Trophoblast cell (in vitro differentiated cells and primary cell): ENCODE data around the gene RIMBP2.
"Not testable (repeated sequence)": the region's sequence is repeated elsewhere in the genome, so short reads cannot be mapped to it uniquely, and the experiment has no call there.

Experiments used
- DNase-seq, 2 donors: peaks; one replicate each; pipeline ENCODE4 v3.0.0-alpha.2; 2016
- H2AFZ ChIP-seq: 2 replicates; pipeline ENCODE4 v1.6.1; 2013; ENCODE audit warnings: low read length, moderate library complexity, mild to moderate bottlenecking; ENCODE audit not compliant: insufficient read depth, poor library complexity
- H2AK5ac ChIP-seq: 2 replicates; pipeline ENCODE4 v1.6.1; 2013; ENCODE audit warnings: mild to moderate bottlenecking, low read length
- H2BK120ac ChIP-seq: 2 replicates; pipeline ENCODE4 v1.6.1; 2013; ENCODE audit warnings: low read length, mild to moderate bottlenecking, moderate library complexity; ENCODE audit not compliant: insufficient read depth, poor library complexity
- H2BK12ac ChIP-seq: 2 replicates; pipeline ENCODE4 v1.6.1; 2013; ENCODE audit warnings: mild to moderate bottlenecking, low read length, moderate library complexity
- H2BK5ac ChIP-seq: 2 replicates; pipeline ENCODE4 v1.6.1; 2013; ENCODE audit warnings: low read length, low read depth, moderate library complexity, mild to moderate bottlenecking; ENCODE audit not compliant: poor library complexity
- H3K14ac ChIP-seq: 2 replicates; pipeline ENCODE4 v1.6.1; 2013; ENCODE audit warnings: mild to moderate bottlenecking, low read length
- H3K18ac ChIP-seq: 2 replicates; pipeline ENCODE4 v1.6.1; 2013; ENCODE audit warnings: mild to moderate bottlenecking, low read length
- H3K23ac ChIP-seq: 2 replicates; pipeline ENCODE4 v1.6.1; 2013; ENCODE audit warnings: low read length
- H3K27ac ChIP-seq: 2 replicates; pipeline ENCODE4 v1.5.1; 2013; ENCODE audit warnings: low read depth, mild to moderate bottlenecking, inconsistent platforms, low read length, moderate library complexity
- H3K27me3 ChIP-seq: 2 replicates; pipeline ENCODE4 v1.6.1; 2013; ENCODE audit warnings: inconsistent platforms, mild to moderate bottlenecking, low read length, moderate library complexity; ENCODE audit not compliant: insufficient read depth
- H3K36me3 ChIP-seq, 2 experiments: 1 replicate in 1 of 2; 2 replicates in 1 of 2; pipeline ENCODE4 v1.6.1; 2013; ENCODE audit warnings: low read length in 2 of 2, mild to moderate bottlenecking in 2 of 2, moderate library complexity in 1 of 2; ENCODE audit not compliant: insufficient read depth in 2 of 2, control insufficient read depth in 1 of 2
- H3K4ac ChIP-seq: 2 replicates; pipeline ENCODE4 v1.6.1; 2013; ENCODE audit warnings: low read depth, mild to moderate bottlenecking, low read length, moderate library complexity
- H3K4me1 ChIP-seq, 2 experiments: 1 replicate in 1 of 2; 2 replicates in 1 of 2; pipeline ENCODE4 v1.6.1; 2013; ENCODE audit warnings: low read length in 2 of 2, mild to moderate bottlenecking in 2 of 2, moderate library complexity in 1 of 2; ENCODE audit not compliant: insufficient read depth in 2 of 2, control insufficient read depth in 1 of 2
- H3K4me2 ChIP-seq: 2 replicates; pipeline ENCODE4 v1.6.1; 2013; ENCODE audit warnings: inconsistent platforms, mild to moderate bottlenecking, low read length, moderate library complexity
- H3K4me3 ChIP-seq: 2 replicates; pipeline ENCODE4 v1.5.1; 2013; ENCODE audit warnings: mild to moderate bottlenecking, low read depth, low read length, inconsistent platforms
- H3K79me1 ChIP-seq: one replicate; pipeline ENCODE4 v1.6.1; 2013; ENCODE audit warnings: low read length
- H3K79me2 ChIP-seq: 2 replicates; pipeline ENCODE4 v1.6.1; 2013; ENCODE audit warnings: low read length, mild to moderate bottlenecking; ENCODE audit not compliant: control insufficient read depth, insufficient read depth, poor library complexity
- H3K9ac ChIP-seq: 2 replicates; pipeline ENCODE4 v1.6.1; 2013; ENCODE audit warnings: mild to moderate bottlenecking, low read length
- H3K9me3 ChIP-seq: 2 replicates; pipeline ENCODE4 v1.6.1; 2013; ENCODE audit warnings: low read depth, mild to moderate bottlenecking, control low read depth, inconsistent platforms, low read length; ENCODE audit not compliant: insufficient read depth
- H4K12ac ChIP-seq: 2 replicates; pipeline ENCODE4 v1.6.1; 2013; ENCODE audit warnings: low read depth, mild to moderate bottlenecking, low read length, moderate library complexity
- H4K8ac ChIP-seq: 2 replicates; pipeline ENCODE4 v1.6.1; 2013; ENCODE audit warnings: low read depth, mild to moderate bottlenecking, low read length, moderate library complexity
- H4K91ac ChIP-seq: one replicate; pipeline ENCODE4 v1.6.1; 2013; ENCODE audit warnings: low read depth, mild to moderate bottlenecking, low read length, moderate library complexity
- WGBS: extraction: QIAGEN DNeasy Blood & Tissue Kit; methylation state at CpG from one replicate; pipeline ENCODE4 v1.1.7; 2013; ENCODE audit warnings: missing lambda C conversion rate; ENCODE audit not compliant: insufficient read length, insufficient coverage; ENCODE audit errors: extremely low coverage; 5-methylcytosine and 5-hydroxymethylcytosine counted together

Gene RIMBP2

GRCh38 chr12:130742716-130743115, 26.6 kb upstream of the RIMBP2 start:
- H3K4me1 ChIP-seq = no peaks in the 10 kb centered on the region
- WGBS = no CpG with 5 or more reads among the region's 1 CpG
- H3K9ac ChIP-seq = no peak overlapping the region
- H3K18ac ChIP-seq = no peak overlapping the region
- H2BK12ac ChIP-seq = no peak overlapping the region
- no peaks in the 10 kb centered on the region for H3K79me1 ChIP-seq
- H4K8ac ChIP-seq = no peak overlapping the region
- DNase-seq = no peak
- no peak overlapping the region for H3K4me3 ChIP-seq
- H3K4me2 ChIP-seq = no peak overlapping the region
- H4K91ac ChIP-seq = no peak overlapping the region
- H3K9me3 ChIP-seq = no peaks in the 10 kb centered on the region
- H3K27me3 ChIP-seq = no peaks in the 10 kb centered on the region
- H2AK5ac ChIP-seq = no peak overlapping the region
- H3K14ac ChIP-seq = no peak overlapping the region
- no peak overlapping the region for H3K23ac ChIP-seq
- no peak overlapping the region for H4K12ac ChIP-seq
- H3K36me3 ChIP-seq = no peaks in the 10 kb centered on the region
- no peak overlapping the region for H3K27ac ChIP-seq
- no peak overlapping the region for H2BK5ac ChIP-seq
- no peak overlapping the region for H2AFZ ChIP-seq
- H3K4ac ChIP-seq = no peak overlapping the region
- no peaks in the 10 kb centered on the region for H3K79me2 ChIP-seq
- no peak overlapping the region for H2BK120ac ChIP-seq

GRCh38 chr12:130742112-130742511, 26.0 kb upstream of the RIMBP2 start:
- Histone ChIP-seq H3K4me2 (no peak overlapping the region), H3K4ac (no peak overlapping the region), H3K18ac (no peak overlapping the region), H3K9me3 (no peaks in the 10 kb centered on the region), H3K23ac (no peak overlapping the region), H3K36me3 (no peaks in the 10 kb centered on the region), H2BK120ac (no peak overlapping the region), H3K9ac (no peak overlapping the region), H4K12ac (no peak overlapping the region), H4K91ac (no peak overlapping the region), H2AFZ (no peak overlapping the region), H3K4me1 (no peaks in the 10 kb centered on the region), H3K14ac (no peak overlapping the region), H3K27me3 (no peaks in the 10 kb centered on the region), H3K79me1 (no peaks in the 10 kb centered on the region), H4K8ac (no peak overlapping the region), H2AK5ac (no peak overlapping the region), H3K4me3 (no peak overlapping the region), H3K27ac (no peak overlapping the region), H2BK12ac (no peak overlapping the region), H2BK5ac (no peak overlapping the region), H3K79me2 (no peaks in the 10 kb centered on the region)
- no CpG with 5 or more reads among the region's 12 CpGs for WGBS
- no peak for DNase-seq

GRCh38 chr12:130739571-130739970, 23.5 kb upstream of the RIMBP2 start:
- H2BK12ac ChIP-seq = no peak overlapping the region
- H2AFZ ChIP-seq = no peak overlapping the region
- no peak overlapping the region for H4K12ac ChIP-seq
- no peak overlapping the region for H4K8ac ChIP-seq
- H2AK5ac ChIP-seq = no peak overlapping the region
- H3K4ac ChIP-seq = no peak overlapping the region
- no peak for DNase-seq
- no CpG with 5 or more reads among the region's 10 CpGs for WGBS
- no peaks in the 10 kb centered on the region for H3K4me1 ChIP-seq
- H3K36me3 ChIP-seq = no peaks in the 10 kb centered on the region
- no peak overlapping the region for H3K23ac ChIP-seq
- no peak overlapping the region for H3K4me2 ChIP-seq
- no peak overlapping the region for H3K4me3 ChIP-seq
- no peak overlapping the region for H3K27ac ChIP-seq
- H3K9ac ChIP-seq = no peak overlapping the region
- H3K79me2 ChIP-seq = no peaks in the 10 kb centered on the region
- H3K18ac ChIP-seq = no peak overlapping the region
- H3K14ac ChIP-seq = no peak overlapping the region
- no peak overlapping the region for H2BK5ac ChIP-seq
- no peak overlapping the region for H2BK120ac ChIP-seq
- H4K91ac ChIP-seq = no peak overlapping the region
- no peaks in the 10 kb centered on the region for H3K79me1 ChIP-seq
- H3K27me3 ChIP-seq = no peaks in the 10 kb centered on the region
- H3K9me3 ChIP-seq = no peaks in the 10 kb centered on the region

- not testable (repeated sequence) for H4K8ac ChIP-seq, H3K4me2 ChIP-seq, H4K12ac ChIP-seq, H3K27ac ChIP-seq, H3K36me3 ChIP-seq, H3K79me1 ChIP-seq, H2AK5ac ChIP-seq, H3K23ac ChIP-seq, H2BK5ac ChIP-seq, H3K9ac ChIP-seq, H2BK120ac ChIP-seq, H3K27me3 ChIP-seq, H4K91ac ChIP-seq, H3K9me3 ChIP-seq, H3K79me2 ChIP-seq, H3K4me1 ChIP-seq, H3K4ac ChIP-seq, H2AFZ ChIP-seq, H3K18ac ChIP-seq, H3K14ac ChIP-seq, H2BK12ac ChIP-seq, H3K4me3 ChIP-seq, DNase-seq
- WGBS = no CpG with 5 or more reads among the region's 4 CpGs
Measured at GRCh38 chr12:130738403-130738802, 22.3 kb upstream of the RIMBP2 start.
